GM23338 (cell line): ENCODE measurements around the gene B4GALT3. TPM values are rescaled to one million over a fixed set of nuclear protein-coding genes. Genes with fewer than 3 reads are reported as not detected.
A peak's percentile ranks its signal among the peaks of the same experiment; 100 is the strongest.

Experiments
- ATAC-seq: fragments of 200-7000 bp; cut with Tn5 transposase; 3 replicates; pipeline ENCODE4 v1.9.1; 2020
- DNase-seq: peaks from one replicate; pipeline ENCODE4 v3.0.0-alpha.2; 2015; ENCODE audit warnings: low spot score
- H2AFZ ChIP-seq: fragments of 200-600 bp; sonication (generic); 2 replicates; pipeline ENCODE4 v1.8.0; 2016; ENCODE audit warnings: antibody characterized with exemption, mild to moderate bottlenecking, moderate library complexity
- H3F3A ChIP-seq: fragments of 200-600 bp; sonication (generic); replicated peaks from 2 replicates; pipeline ENCODE4 v1.8.0; 2017; ENCODE audit warnings: antibody characterized with exemption, mixed run types, low read depth
- H3K27ac ChIP-seq: fragments of 200-600 bp; sonication (generic); 2 replicates; pipeline ENCODE4 v1.6.1; 2016; ENCODE audit warnings: low read depth
- H3K27me3 ChIP-seq: fragments of 200-600 bp; sonication (generic); 2 replicates; pipeline ENCODE4 v1.8.0; 2016; ENCODE audit warnings: mild to moderate bottlenecking, mixed run types, moderate library complexity; ENCODE audit not compliant: insufficient read depth
- H3K36me3 ChIP-seq: fragments of 200-600 bp; sonication (generic); 2 replicates; pipeline ENCODE4 v1.8.0; 2016; ENCODE audit warnings: mild to moderate bottlenecking; ENCODE audit not compliant: insufficient read depth
- H3K4me1 ChIP-seq: fragments of 200-600 bp; sonication (generic); 2 replicates; pipeline ENCODE4 v1.8.0; 2016; ENCODE audit warnings: mild to moderate bottlenecking, moderate library complexity; ENCODE audit not compliant: insufficient read depth
- H3K4me2 ChIP-seq: fragments of 200-600 bp; sonication (generic); 2 replicates; pipeline ENCODE4 v1.7.1; 2017; ENCODE audit warnings: mixed run types
- H3K4me3 ChIP-seq: fragments of 200-600 bp; sonication (generic); 2 replicates; pipeline ENCODE4 v1.6.1; 2016; ENCODE audit warnings: mixed run types
- H3K79me2 ChIP-seq: fragments of 200-600 bp; sonication (generic); replicated peaks from 2 replicates; pipeline ENCODE4 v1.8.0; 2017; ENCODE audit warnings: mild to moderate bottlenecking; ENCODE audit not compliant: insufficient read depth
- H3K9me2 ChIP-seq: fragments of 200-600 bp; sonication (generic); 2 replicates; pipeline ENCODE4 v1.8.0; 2017; ENCODE audit not compliant: insufficient read depth
- H4K20me1 ChIP-seq: fragments of 200-600 bp; sonication (generic); replicated peaks from 2 replicates; pipeline ENCODE4 v1.8.0; 2017; ENCODE audit warnings: mild to moderate bottlenecking; ENCODE audit not compliant: insufficient read depth
- H3K27ac Mint-ChIP-seq: 2 replicates; pipeline ENCODE4 v1.8.0; 2020; ENCODE audit warnings: inconsistent platforms, mild to moderate bottlenecking, moderate library complexity, mixed read lengths
- H3K27me3 Mint-ChIP-seq: 3 replicates; pipeline ENCODE4 v1.8.0; 2022; ENCODE audit warnings: low read depth, mild to moderate bottlenecking, moderate library complexity, mixed read lengths, inconsistent platforms; ENCODE audit not compliant: insufficient read depth, poor library complexity
- H3K36me3 Mint-ChIP-seq: 3 replicates; pipeline ENCODE4 v1.8.0; 2021; ENCODE audit warnings: low read depth, mild to moderate bottlenecking, inconsistent platforms, moderate library complexity, mixed read lengths
- H3K4me1 Mint-ChIP-seq: 3 replicates; pipeline ENCODE4 v1.8.0; 2020; ENCODE audit warnings: mild to moderate bottlenecking, inconsistent platforms, mixed read lengths
- H3K4me3 Mint-ChIP-seq: 3 replicates; pipeline ENCODE4 v1.8.0; 2021; ENCODE audit warnings: moderate library complexity, mild to moderate bottlenecking, inconsistent platforms, mixed read lengths
- H3K9me3 Mint-ChIP-seq: 3 replicates; pipeline ENCODE4 v1.8.0; 2020; ENCODE audit warnings: moderate library complexity, mild to moderate bottlenecking, inconsistent platforms, mixed read lengths
- CREB1 ChIP-seq: fragments of 250-450 bp; sonication (Bioruptor Pico); IDR thresholded peaks from 2 replicates; pipeline ENCODE4 v1.5.0; 2020; ENCODE audit warnings: low read depth, mild to moderate bottlenecking, moderate library complexity
- EZH2 ChIP-seq: fragments of 200-600 bp; sonication (generic); IDR thresholded peaks from one replicate; pipeline ENCODE4 v1.8.0; 2017; ENCODE audit warnings: antibody characterized with exemption, mild to moderate bottlenecking, low read depth; ENCODE audit not compliant: unreplicated experiment
- JUNB ChIP-seq: IDR thresholded peaks from one replicate; pipeline ENCODE4 v1.6.1; 2016; ENCODE audit warnings: antibody characterized with exemption; ENCODE audit not compliant: unreplicated experiment
- POLR2AphosphoS5 ChIP-seq: IDR thresholded peaks from 2 replicates; pipeline ENCODE4 v1.6.1; 2016; ENCODE audit warnings: antibody characterized with exemption, low read depth
- ZNF331 ChIP-seq: fragments of 250-450 bp; sonication (Bioruptor Pico); IDR thresholded peaks from 2 replicates; pipeline ENCODE4 v1.5.0; 2020; ENCODE audit warnings: low read depth, mild to moderate bottlenecking, moderate library complexity
- polyA plus RNA-seq: library from polyadenylated mRNA; unstranded; fragments of >200 nt; fragmentation: Nextera tagmentation; extraction: Ambion mirVana; gene quantifications from 2 replicates; pipeline ENCODE4 v1.2.1, GENCODE V29; 2016
- total RNA-seq: library from RNA; depleted of rRNA; stranded (reverse); fragments of >200 nt; shearing (Covaris generic); gene quantifications from 2 replicates; pipeline ENCODE4 v1.2.3, GENCODE V29; 2014
- TF ChIP-seq, protein P1 (sequence below): IDR thresholded peaks from 2 replicates; pipeline ENCODE4 v1.6.1; 2016; ENCODE audit warnings: antibody characterized with exemption
- TF ChIP-seq, protein P2 (sequence below), 2 experiments: fragments of 200-600 bp in 1 of 2; sonication (generic) in 1 of 2; conservative IDR thresholded peaks; 2 replicates each; pipeline versions ENCODE4 v1.5.1 to v1.6.1; 2016 to 2017; ENCODE audit warnings: antibody characterized with exemption in 2 of 2, low read depth in 2 of 2, mild to moderate bottlenecking in 2 of 2, moderate library complexity in 1 of 2
- TF ChIP-seq, protein P3 (sequence below): fragments of 250-450 bp; sonication (Bioruptor Pico); IDR thresholded peaks from 2 replicates; pipeline ENCODE4 v1.5.0; 2020; ENCODE audit warnings: mild to moderate bottlenecking, moderate library complexity

Gene B4GALT3
- total and polyA plus RNA-seq, 2 experiments from 2014 or later, result 24.2 to 35.8 TPM

DNA sequence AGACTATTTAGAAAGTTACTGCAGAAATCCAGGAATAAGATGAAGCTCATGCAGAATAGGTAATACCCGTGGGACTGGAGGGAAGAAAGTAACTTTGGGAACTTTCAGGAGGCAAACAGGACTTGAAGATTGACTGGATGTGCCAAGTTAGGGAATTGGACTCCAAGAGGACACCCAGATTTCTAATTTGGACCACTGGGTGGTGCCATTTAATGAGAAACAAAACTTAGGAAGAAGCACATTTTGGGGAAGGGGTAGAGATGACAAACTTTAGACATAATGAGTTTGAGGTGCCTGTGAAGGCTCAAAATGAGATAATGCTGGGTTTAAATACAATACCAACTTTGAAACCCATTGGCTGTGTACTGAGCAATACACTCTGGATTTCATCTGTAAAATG lies 3.3 kb upstream of the B4GALT3 start:
- peaks cover 15% of the 10 kb centered on the region; the same call in 1 of the 2 replicates for H3K4me1 ChIP-seq
- Mint-ChIP-seq H3K4me1 (peaks cover 20% of the 10 kb centered on the region), H3K27ac (no peak overlapping the region), H3K36me3 (0 out of 3 replicates have a peak, but pooled peaks cover under 1% of the 10 kb centered on the region), H3K27me3 (peaks cover 5% of the 10 kb centered on the region), H3K4me3 (no peak overlapping the region), H3K9me3 (no peaks in the 10 kb centered on the region)
- H3F3A ChIP-seq, result no peaks in the 10 kb centered on the region
- peak; percentile 63 for DNase-seq
- H4K20me1 ChIP-seq, result 0 out of 2 replicates have a peak, but pooled peaks cover 6% of the 10 kb centered on the region
- H3K4me2 ChIP-seq, result no peak overlapping the region
- H3K27ac ChIP-seq, result no peak overlapping the region
- peaks cover 8% of the 10 kb centered on the region for H3K79me2 ChIP-seq
- H3K4me3 ChIP-seq, result no peak overlapping the region
- no peaks in the 10 kb centered on the region for H3K9me2 ChIP-seq
- H2AFZ ChIP-seq, result no peak overlapping the region
- ATAC-seq, result no peak
- H3K27me3 ChIP-seq, result no peaks in the 10 kb centered on the region
- TF ChIP-seq EZH2 (no peak), CREB1 (CRISPR knock-in tag) (no peak)
- TF ChIP-seq, protein P1, sequence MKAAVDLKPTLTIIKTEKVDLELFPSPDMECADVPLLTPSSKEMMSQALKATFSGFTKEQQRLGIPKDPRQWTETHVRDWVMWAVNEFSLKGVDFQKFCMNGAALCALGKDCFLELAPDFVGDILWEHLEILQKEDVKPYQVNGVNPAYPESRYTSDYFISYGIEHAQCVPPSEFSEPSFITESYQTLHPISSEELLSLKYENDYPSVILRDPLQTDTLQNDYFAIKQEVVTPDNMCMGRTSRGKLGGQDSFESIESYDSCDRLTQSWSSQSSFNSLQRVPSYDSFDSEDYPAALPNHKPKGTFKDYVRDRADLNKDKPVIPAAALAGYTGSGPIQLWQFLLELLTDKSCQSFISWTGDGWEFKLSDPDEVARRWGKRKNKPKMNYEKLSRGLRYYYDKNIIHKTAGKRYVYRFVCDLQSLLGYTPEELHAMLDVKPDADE, result no peak
- TF ChIP-seq, protein P2, sequence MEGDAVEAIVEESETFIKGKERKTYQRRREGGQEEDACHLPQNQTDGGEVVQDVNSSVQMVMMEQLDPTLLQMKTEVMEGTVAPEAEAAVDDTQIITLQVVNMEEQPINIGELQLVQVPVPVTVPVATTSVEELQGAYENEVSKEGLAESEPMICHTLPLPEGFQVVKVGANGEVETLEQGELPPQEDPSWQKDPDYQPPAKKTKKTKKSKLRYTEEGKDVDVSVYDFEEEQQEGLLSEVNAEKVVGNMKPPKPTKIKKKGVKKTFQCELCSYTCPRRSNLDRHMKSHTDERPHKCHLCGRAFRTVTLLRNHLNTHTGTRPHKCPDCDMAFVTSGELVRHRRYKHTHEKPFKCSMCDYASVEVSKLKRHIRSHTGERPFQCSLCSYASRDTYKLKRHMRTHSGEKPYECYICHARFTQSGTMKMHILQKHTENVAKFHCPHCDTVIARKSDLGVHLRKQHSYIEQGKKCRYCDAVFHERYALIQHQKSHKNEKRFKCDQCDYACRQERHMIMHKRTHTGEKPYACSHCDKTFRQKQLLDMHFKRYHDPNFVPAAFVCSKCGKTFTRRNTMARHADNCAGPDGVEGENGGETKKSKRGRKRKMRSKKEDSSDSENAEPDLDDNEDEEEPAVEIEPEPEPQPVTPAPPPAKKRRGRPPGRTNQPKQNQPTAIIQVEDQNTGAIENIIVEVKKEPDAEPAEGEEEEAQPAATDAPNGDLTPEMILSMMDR (conservative IDR thresholded peaks at IDR 0.05; ENCODE audit: low read depth in 2 of 2), result peak; percentile 53 to 67
- H3K36me3 ChIP-seq, result no peaks in the 10 kb centered on the region; the same call in 1 of the 2 replicates

DNA sequence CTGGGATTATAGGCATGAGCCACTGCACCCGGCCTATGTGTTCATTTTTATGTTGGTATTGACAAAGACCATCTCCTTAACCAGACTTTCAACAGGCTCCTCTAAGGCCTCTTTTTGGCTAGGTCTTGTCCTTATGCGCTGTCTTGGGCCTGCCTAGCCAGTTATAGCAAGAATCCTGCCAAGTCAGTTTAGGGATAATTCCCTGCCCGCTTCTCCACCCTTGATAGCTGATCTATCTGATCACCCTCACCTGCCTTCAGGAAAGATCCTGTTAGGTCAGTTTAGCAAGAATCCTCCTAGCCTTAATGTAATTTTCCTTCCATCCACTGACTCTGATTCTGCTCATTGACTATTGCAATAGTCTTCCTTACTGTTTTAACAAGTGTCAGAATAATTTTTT lies 2.4 kb upstream of the B4GALT3 start:
- H4K20me1 ChIP-seq, result peaks cover 6% of the 10 kb centered on the region; the same call in 1 of the 2 replicates
- TF ChIP-seq, protein P3, sequence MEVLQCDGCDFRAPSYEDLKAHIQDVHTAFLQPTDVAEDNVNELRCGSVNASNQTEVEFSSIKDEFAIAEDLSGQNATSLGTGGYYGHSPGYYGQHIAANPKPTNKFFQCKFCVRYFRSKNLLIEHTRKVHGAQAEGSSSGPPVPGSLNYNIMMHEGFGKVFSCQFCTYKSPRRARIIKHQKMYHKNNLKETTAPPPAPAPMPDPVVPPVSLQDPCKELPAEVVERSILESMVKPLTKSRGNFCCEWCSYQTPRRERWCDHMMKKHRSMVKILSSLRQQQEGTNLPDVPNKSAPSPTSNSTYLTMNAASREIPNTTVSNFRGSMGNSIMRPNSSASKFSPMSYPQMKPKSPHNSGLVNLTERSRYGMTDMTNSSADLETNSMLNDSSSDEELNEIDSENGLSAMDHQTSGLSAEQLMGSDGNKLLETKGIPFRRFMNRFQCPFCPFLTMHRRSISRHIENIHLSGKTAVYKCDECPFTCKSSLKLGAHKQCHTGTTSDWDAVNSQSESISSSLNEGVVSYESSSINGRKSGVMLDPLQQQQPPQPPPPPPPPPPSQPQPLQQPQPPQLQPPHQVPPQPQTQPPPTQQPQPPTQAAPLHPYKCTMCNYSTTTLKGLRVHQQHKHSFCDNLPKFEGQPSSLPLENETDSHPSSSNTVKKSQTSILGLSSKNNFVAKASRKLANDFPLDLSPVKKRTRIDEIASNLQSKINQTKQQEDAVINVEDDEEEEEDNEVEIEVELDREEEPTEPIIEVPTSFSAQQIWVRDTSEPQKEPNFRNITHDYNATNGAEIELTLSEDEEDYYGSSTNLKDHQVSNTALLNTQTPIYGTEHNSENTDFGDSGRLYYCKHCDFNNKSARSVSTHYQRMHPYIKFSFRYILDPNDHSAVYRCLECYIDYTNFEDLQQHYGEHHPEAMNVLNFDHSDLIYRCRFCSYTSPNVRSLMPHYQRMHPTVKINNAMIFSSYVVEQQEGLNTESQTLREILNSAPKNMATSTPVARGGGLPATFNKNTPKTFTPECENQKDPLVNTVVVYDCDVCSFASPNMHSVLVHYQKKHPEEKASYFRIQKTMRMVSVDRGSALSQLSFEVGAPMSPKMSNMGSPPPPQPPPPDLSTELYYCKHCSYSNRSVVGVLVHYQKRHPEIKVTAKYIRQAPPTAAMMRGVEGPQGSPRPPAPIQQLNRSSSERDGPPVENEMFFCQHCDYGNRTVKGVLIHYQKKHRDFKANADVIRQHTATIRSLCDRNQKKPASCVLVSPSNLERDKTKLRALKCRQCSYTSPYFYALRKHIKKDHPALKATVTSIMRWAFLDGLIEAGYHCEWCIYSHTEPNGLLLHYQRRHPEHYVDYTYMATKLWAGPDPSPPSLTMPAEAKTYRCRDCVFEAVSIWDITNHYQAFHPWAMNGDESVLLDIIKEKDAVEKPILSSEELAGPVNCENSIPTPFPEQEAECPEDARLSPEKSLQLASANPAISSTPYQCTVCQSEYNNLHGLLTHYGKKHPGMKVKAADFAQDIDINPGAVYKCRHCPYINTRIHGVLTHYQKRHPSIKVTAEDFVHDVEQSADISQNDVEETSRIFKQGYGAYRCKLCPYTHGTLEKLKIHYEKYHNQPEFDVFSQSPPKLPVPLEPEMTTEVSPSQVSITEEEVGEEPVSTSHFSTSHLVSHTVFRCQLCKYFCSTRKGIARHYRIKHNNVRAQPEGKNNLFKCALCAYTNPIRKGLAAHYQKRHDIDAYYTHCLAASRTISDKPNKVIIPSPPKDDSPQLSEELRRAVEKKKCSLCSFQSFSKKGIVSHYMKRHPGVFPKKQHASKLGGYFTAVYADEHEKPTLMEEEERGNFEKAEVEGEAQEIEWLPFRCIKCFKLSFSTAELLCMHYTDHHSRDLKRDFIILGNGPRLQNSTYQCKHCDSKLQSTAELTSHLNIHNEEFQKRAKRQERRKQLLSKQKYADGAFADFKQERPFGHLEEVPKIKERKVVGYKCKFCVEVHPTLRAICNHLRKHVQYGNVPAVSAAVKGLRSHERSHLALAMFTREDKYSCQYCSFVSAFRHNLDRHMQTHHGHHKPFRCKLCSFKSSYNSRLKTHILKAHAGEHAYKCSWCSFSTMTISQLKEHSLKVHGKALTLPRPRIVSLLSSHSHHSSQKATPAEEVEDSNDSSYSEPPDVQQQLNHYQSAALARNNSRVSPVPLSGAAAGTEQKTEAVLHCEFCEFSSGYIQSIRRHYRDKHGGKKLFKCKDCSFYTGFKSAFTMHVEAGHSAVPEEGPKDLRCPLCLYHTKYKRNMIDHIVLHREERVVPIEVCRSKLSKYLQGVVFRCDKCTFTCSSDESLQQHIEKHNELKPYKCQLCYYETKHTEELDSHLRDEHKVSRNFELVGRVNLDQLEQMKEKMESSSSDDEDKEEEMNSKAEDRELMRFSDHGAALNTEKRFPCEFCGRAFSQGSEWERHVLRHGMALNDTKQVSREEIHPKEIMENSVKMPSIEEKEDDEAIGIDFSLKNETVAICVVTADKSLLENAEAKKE (CRISPR knock-in tag), result no peak
- TF ChIP-seq, protein P1, result no peak
- TF ChIP-seq ZNF331 (CRISPR knock-in tag) (no peak), JUNB (no peak), POLR2AphosphoS5 (no peak)
- no peak for DNase-seq
- H3K27ac ChIP-seq, result no peak overlapping the region
- peaks cover 15% of the 10 kb centered on the region for H3K4me1 Mint-ChIP-seq
- H3K9me2 ChIP-seq, result no peaks in the 10 kb centered on the region
- peaks cover 5% of the 10 kb centered on the region for H3K27me3 Mint-ChIP-seq
- no peaks in the 10 kb centered on the region for H3K27me3 ChIP-seq
- H2AFZ ChIP-seq, result no peak overlapping the region
- no peaks in the 10 kb centered on the region for H3F3A ChIP-seq
- H3K4me3 Mint-ChIP-seq, result no peak overlapping the region
- peaks cover 15% of the 10 kb centered on the region; the same call in 1 of the 2 replicates for H3K4me1 ChIP-seq
- H3K36me3 ChIP-seq, result no peaks in the 10 kb centered on the region; the same call in 1 of the 2 replicates
- no peaks in the 10 kb centered on the region for H3K9me3 Mint-ChIP-seq
- H3K4me3 ChIP-seq, result no peak overlapping the region
- no peak overlapping the region for H3K4me2 ChIP-seq
- peaks cover 8% of the 10 kb centered on the region for H3K79me2 ChIP-seq
- H3K27ac Mint-ChIP-seq, result no peak overlapping the region
- no peak for ATAC-seq
- peaks cover 10% of the 10 kb centered on the region for H3K36me3 Mint-ChIP-seq
